Esophagus squamous epithelium (tissue), 5 donors: ENCODE results near the gene SLC35E2B. TPM values are rescaled to one million over a fixed set of nuclear protein-coding genes. Genes with fewer than 3 reads are reported as not detected.
"Not testable (repeated sequence)": the region's sequence is repeated elsewhere in the genome, so short reads cannot be mapped to it uniquely, and the experiment has no call there.

Source experiments
- DNase-seq: peaks from one replicate; lab custom pipeline; 2025; lab: John Stamatoyannopoulos, UW
- H3K27ac ChIP-seq, 4 donors: fragments of 200-600 bp; sonication (generic); one replicate each; pipeline ENCODE4 v1.5.1; 2016 to 2019; ENCODE audit warnings: mild to moderate bottlenecking in 1 of 4
- H3K27me3 ChIP-seq, 4 donors: fragments of 200-600 bp; sonication (generic); 1 replicate in 3 of 4; 2 replicates in 1 of 4; pipeline versions ENCODE4 v1.5.1 to v1.6.0; 2017 to 2021; ENCODE audit warnings: antibody characterized with exemption in 1 of 4
- H3K36me3 ChIP-seq, 3 donors: fragments of 200-600 bp; sonication (generic); one replicate each; pipeline ENCODE4 v1.5.1; 2016 to 2019
- H3K4me1 ChIP-seq, 3 donors: fragments of 200-600 bp; sonication (generic); one replicate each; pipeline ENCODE4 v1.5.1; 2017 to 2019
- H3K4me3 ChIP-seq, 4 donors: fragments of 200-600 bp; sonication (generic); 1 replicate in 3 of 4; 2 replicates in 1 of 4; pipeline ENCODE4 v1.5.1; 2016 to 2019; ENCODE audit warnings: mild to moderate bottlenecking in 2 of 4, moderate library complexity in 1 of 4
- H3K9me3 ChIP-seq, 3 donors: fragments of 200-600 bp; sonication (generic); one replicate each; pipeline ENCODE4 v1.5.1; 2016 to 2019
- POLR2A ChIP-seq, 4 donors: fragments of 450-650 bp; IDR thresholded peaks; one replicate each; pipeline ENCODE4 v1.6.1; 2017; ENCODE audit warnings: antibody characterized with exemption in 4 of 4, mild to moderate bottlenecking in 4 of 4, moderate library complexity in 3 of 4
- WGBS, 2 donors: methylation state at CpG; one replicate each; pipeline ENCODE4 v1.1.5; 2018; 5-methylcytosine and 5-hydroxymethylcytosine counted together
- intact Hi-C: fragments of 100-400 bp; cut with DNase I; formaldehyde crosslinking; loops from one replicate; pipeline ENCODE4 v1.15.0; 2022
- total RNA-seq, 4 donors: library from RNA; depleted of rRNA; stranded (reverse); fragments of >200 nt; gene quantifications; one replicate each; pipeline ENCODE4 v1.1.0, GENCODE V29; 2016
- TF ChIP-seq, protein P1 (sequence below), 6 experiments: fragments of 450-650 bp in 4 of 6; fragments of 200-600 bp in 2 of 6; sonication (generic) in 2 of 6; IDR thresholded peaks; one replicate each; pipeline ENCODE4 v1.5.1; 2016 to 2019; ENCODE audit warnings: antibody characterized with exemption in 6 of 6, mild to moderate bottlenecking in 4 of 6, moderate library complexity in 4 of 6
- donor health status: DM: yes; HTN: yes; CAD: no.

SLC35E2B gene
- total RNA-seq, 4 donors from 2014 or later = 13.2 to 34.3 (median 25.7) TPM

DNA sequence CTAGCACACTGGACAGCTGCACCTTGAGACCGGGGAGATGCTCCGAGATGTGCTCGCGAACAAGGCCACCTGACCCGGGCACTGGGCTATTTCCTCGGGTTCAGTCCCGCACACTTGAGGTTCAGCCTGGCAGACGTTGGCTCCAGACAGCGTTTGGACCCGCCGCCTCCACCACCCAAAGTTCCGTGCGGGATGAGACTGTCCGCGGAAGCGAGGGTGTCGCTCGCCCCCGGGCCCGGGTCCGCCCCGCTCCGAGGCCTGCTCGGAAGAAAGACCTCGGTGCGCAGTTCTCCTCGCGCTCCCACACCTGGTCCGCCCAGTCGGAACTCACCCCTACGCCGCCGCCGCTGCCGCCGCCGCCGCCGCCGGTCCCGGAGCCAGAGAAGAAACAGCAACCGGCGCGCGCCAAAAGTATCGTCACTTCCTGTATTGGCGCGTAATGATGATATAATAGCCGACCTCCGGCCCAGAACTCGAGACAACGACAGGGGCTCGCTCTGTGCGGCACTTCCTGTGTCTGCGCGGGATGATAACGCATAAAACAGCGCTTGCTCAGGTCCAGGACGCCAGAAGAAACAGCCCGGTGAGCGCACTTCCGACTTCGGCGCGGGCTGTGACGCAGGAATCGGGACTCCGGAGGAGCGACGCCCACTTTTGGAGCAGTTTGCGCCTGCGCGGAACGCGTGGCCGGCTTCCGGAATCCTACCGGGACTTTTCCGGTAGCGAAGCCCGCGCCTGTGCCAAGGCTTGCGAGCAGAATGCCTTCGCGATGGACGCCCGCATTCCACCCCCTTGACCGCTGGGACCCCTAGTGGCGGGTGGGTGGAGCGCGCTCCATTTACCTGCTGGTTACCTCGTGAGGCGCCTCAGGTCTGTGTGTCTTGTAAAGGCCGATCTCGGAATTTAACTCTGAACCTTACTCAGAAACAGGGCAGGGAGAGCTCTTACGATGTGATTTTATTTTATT is 33.7 kb downstream of the SLC35E2B start, which contains the start of gene CDK11B:
CDK11B (minus strand) TSS at position 422 of the 967 bp plus-strand sequence. CDS start 1,519 bp downstream, outside the sequence.
- peaks cover 10 to 33% (median 14%) of the 10 kb centered on the region in 3 donors for H3K36me3 ChIP-seq
- intact Hi-C loops, H3K9me3 ChIP-seq, H3K27me3 ChIP-seq: not testable (repeated sequence)
- DNase-seq = peak; percentile 35
- peak within 1 kb of the TSS; percentile 47 to 80 (median 71) for H3K4me3 ChIP-seq
- TF ChIP-seq POLR2A (IDR thresholded peaks at IDR 0.05) = peak in 3 of 4 donors; percentile 27 to 61 (median 41)
- TF ChIP-seq, protein P1, sequence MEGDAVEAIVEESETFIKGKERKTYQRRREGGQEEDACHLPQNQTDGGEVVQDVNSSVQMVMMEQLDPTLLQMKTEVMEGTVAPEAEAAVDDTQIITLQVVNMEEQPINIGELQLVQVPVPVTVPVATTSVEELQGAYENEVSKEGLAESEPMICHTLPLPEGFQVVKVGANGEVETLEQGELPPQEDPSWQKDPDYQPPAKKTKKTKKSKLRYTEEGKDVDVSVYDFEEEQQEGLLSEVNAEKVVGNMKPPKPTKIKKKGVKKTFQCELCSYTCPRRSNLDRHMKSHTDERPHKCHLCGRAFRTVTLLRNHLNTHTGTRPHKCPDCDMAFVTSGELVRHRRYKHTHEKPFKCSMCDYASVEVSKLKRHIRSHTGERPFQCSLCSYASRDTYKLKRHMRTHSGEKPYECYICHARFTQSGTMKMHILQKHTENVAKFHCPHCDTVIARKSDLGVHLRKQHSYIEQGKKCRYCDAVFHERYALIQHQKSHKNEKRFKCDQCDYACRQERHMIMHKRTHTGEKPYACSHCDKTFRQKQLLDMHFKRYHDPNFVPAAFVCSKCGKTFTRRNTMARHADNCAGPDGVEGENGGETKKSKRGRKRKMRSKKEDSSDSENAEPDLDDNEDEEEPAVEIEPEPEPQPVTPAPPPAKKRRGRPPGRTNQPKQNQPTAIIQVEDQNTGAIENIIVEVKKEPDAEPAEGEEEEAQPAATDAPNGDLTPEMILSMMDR (IDR thresholded peaks at IDR 0.05) = peak in 3 of 6 experiments; percentile 23 to 47 (median 42)
- no CpG with 5 or more reads among the region's 96 CpGs for WGBS, 2 donors
- H3K27ac ChIP-seq = peak within 1 kb of the TSS; percentile 96 to 99 (median 96)
- peaks cover 2 to 26% (median 2%) of the 10 kb centered on the region in 3 donors for H3K4me1 ChIP-seq

DNA sequence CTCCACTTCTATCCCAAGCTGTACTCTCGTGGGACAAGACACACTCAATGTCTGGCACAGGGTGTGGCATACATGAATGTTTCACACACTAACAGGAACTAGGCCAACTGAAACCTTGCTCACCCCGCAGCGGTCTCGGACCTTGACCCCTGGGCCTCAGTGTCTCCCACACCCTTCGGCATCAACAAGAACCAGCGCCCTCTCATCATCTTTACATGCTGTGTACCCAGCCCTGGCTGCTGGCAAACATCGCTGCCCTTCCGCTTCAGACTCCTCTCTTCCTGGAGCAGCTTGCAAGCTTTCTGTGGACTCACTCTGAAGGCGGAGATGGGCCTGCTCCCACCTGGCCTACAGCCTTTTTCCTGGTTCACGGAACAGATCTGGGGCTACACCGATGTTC is 44.3 kb downstream of the SLC35E2B start:
- DNase-seq, H3K4me3 ChIP-seq, H3K4me1 ChIP-seq, H3K9me3 ChIP-seq, intact Hi-C loops, H3K27ac ChIP-seq, H3K27me3 ChIP-seq: not testable (repeated sequence)
- peaks cover 12 to 77% (median 23%) of the 10 kb centered on the region in 3 donors for H3K36me3 ChIP-seq
- WGBS, 2 donors = 91 to 93% methylated on average over 11 of the region's 11 CpGs

DNA sequence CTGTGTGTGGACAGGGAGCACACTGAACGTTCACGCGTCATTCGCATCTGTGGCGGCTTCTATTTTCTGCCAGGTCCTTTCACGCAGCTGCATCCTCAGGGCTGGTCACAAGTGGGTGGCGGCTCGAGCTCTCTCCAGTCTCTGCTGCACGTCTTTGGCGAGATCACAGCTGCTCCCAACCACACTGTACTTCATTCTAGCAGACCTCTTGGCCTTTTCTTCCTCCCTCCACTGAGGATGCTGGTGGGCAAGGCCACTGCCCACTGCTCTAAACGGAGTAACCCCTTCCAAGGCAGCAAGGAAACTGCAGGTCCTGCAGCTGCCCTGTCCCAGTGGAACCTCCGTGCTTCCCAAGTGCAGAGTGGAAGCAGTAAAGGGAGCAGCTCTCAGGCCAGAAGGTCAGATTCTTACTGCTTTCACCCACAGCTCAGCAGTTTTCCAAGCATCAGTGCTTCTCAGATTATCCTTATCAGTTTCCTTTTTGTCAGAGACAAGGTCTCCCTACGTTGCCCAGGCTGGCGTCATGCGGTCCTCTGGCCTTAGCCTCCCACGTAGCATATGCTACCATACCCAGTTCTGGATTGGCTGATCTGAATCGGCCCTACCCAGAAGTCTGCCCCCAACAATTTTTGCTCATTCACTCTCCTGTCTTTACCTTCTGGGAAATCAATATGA is 44.9 kb downstream of the SLC35E2B start:
- H3K27me3 ChIP-seq, H3K9me3 ChIP-seq, DNase-seq, intact Hi-C loops, H3K4me1 ChIP-seq, H3K4me3 ChIP-seq, H3K27ac ChIP-seq: not testable (repeated sequence)
- peaks cover 12 to 71% (median 17%) of the 10 kb centered on the region in 3 donors for H3K36me3 ChIP-seq
- WGBS, 2 donors = 86 to 95% methylated on average over 14 to 15 of the region's 17 CpGs

DNA sequence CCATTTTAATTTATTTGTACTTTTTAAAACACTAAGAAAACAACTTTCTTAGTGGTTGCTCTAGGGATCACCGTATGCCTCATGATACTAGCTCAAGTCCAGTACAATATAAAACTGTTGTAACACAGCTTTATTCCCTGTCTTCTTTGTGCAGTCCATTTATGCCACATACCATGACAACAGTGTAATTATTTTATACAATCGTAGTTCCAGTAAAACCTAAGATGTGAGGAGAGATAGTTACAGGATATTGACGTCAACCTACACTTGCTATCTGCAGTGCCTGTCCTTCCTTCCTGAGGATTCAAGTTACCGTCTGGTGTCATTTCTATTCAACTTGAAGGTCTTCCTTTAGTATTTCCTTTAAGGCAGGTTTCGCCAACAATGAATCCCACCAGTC is 46.3 kb downstream of the SLC35E2B start:
- not testable (repeated sequence) for H3K27me3 ChIP-seq

DNA sequence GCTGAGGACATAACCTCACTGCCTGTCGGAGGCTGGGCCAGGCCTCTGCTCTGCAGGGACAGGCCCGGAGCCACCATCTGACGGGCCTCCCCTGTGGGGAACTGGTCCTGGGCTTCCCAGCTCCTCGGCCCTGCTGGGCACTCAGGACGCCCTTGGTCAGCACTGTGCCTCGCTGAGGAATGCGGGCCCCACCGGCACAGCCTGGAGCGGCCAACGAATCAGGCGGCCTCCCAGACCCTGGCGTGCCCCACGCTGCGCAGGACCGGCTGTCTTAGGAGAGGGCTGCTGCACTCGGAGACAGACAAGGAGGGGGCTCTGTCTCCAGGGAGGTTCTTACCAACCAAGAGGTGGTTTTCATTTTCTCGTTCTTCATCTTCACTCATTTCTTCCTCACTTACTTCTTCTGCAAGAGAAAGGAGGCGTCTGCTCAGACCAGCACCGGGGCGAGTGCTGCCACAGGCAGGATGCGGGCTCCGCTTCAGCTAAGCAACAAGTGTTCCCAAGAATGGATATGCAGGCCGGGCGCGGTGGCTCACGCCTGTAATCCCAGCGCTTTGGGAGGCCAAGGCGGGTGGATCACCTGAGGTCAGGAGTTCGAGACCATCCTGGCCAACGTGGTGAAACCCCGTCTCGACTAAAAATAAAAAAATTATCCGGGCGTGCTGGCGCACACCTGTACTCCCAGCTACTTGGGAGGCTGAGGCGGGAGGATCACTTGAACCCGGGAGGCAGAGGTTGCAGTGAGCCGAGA is 51.7 kb downstream of the SLC35E2B start:
- DNase-seq, H3K4me3 ChIP-seq, H3K4me1 ChIP-seq, H3K9me3 ChIP-seq, H3K27me3 ChIP-seq, intact Hi-C loops, H3K27ac ChIP-seq: not testable (repeated sequence)
- 80% methylated on average over 1 of the region's 38 CpGs; no CpG with 5 or more reads in 1 of the 2 donors for WGBS, 2 donors
- H3K36me3 ChIP-seq = peaks cover 11 to 55% (median 12%) of the 10 kb centered on the region in 3 donors

More for the DNA sequence above, 46.3 kb downstream of the SLC35E2B start:
- H3K27ac ChIP-seq, DNase-seq, H3K4me3 ChIP-seq, intact Hi-C loops, H3K4me1 ChIP-seq, H3K9me3 ChIP-seq: not testable (repeated sequence)
- 81 to 82% methylated on average over 4 of the region's 5 CpGs for WGBS, 2 donors
- H3K36me3 ChIP-seq = peaks cover 6 to 60% (median 9%) of the 10 kb centered on the region in 3 donors

DNA sequence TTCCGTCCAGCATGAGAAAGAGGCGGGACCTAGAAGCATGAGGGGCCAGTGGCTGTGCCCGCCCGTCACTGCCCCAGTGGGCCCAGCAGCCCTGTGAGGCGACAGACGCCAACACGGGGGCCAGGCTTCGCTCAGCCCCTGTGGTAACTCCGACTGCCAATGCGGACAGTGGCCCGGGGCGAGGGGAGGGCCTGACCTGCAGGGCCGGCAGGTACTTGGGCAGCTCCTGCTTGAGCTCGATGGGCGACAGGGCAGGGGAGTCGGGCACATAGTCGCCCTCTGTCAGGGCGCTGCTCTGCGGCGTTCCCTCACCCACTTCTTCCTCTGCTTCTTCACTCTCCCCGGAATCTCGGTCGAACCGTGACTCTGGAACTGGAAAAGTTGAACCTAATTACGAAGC is 52.5 kb downstream of the SLC35E2B start:
- H3K27ac ChIP-seq, H3K9me3 ChIP-seq, intact Hi-C loops, H3K4me3 ChIP-seq, H3K4me1 ChIP-seq, DNase-seq, H3K27me3 ChIP-seq: not testable (repeated sequence)
- WGBS, 2 donors = 40% methylated on average over 1 of the region's 25 CpGs; no CpG with 5 or more reads in 1 of the 2 donors
- peaks cover 11 to 50% (median 12%) of the 10 kb centered on the region in 3 donors for H3K36me3 ChIP-seq

DNA sequence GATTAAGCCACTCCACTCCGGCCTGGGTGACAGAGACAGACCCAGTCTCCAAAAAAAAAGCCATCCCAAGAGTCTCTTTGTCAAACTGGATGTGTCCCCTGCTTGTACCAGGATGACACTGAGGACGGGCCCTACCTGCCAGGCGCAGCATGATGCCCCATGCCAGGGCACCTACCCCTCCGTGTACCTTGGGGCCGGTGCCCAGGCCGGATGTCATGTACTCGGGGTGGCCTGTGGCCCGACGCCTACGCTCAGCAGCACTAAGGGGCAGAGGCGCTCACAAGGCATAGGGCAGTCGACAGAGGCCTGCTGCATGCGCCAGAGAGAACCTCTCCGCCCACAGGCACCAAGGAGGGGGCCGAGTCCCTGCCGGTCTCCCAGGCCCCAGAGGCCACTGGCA is 53.2 kb downstream of the SLC35E2B start:
- H3K36me3 ChIP-seq = peaks cover 11 to 50% (median 12%) of the 10 kb centered on the region in 3 donors
- intact Hi-C loops, DNase-seq, H3K4me1 ChIP-seq, H3K9me3 ChIP-seq, H3K4me3 ChIP-seq, H3K27me3 ChIP-seq, H3K27ac ChIP-seq: not testable (repeated sequence)
- WGBS, 2 donors = no CpG with 5 or more reads among the region's 16 CpGs

DNA sequence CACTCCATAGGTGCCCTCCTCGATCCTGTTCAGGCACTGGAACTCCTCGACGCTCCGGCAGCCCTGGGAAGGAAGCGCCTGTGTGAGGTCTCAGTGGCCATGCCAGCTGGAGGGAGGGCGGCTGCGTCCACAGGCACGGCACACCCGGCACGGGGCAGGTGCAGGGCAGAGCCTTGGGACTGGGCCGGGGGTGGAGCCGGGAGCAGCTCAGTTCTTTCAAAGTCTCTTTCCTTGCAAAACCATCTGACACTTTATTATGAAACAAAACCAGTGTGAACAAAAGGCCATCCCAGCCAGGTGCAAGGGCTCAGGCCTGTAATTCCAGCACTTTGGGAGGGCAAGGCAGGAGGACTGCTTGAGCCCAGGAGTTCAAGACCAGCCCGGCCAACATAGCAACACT is 54.1 kb downstream of the SLC35E2B start:
- H3K27ac ChIP-seq, H3K4me3 ChIP-seq, DNase-seq, H3K27me3 ChIP-seq, H3K9me3 ChIP-seq, intact Hi-C loops, H3K4me1 ChIP-seq: not testable (repeated sequence)
- WGBS, 2 donors = 59 to 83% methylated on average over 1 to 3 of the region's 13 CpGs
- peaks cover 11 to 50% (median 12%) of the 10 kb centered on the region in 3 donors for H3K36me3 ChIP-seq

DNA sequence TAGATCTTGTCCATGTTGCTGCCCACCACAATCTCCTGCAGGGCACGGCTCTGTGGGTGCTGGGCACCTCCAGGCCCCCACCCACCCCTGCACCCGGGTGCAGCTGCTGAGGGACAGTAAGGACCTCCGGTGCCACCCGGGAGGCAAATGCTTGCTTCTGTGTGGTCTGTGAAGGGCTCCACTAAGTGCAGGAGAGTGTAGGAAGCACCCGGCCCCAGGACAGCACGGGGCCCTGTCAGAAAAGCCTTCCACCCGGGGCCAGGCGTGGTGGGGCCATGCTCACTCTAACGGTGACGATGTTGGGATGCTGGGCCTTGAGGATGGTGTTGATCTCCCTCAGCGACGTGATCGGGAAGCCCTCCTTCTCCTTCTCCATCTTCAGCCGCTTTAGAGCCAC is 55.1 kb downstream of the SLC35E2B start:
- H3K27ac ChIP-seq, DNase-seq, intact Hi-C loops, H3K4me3 ChIP-seq, H3K4me1 ChIP-seq, H3K9me3 ChIP-seq, H3K27me3 ChIP-seq: not testable (repeated sequence)
- WGBS, 2 donors = no CpG with 5 or more reads among the region's 14 CpGs
- peaks cover 11 to 50% (median 12%) of the 10 kb centered on the region in 3 donors for H3K36me3 ChIP-seq

DNA sequence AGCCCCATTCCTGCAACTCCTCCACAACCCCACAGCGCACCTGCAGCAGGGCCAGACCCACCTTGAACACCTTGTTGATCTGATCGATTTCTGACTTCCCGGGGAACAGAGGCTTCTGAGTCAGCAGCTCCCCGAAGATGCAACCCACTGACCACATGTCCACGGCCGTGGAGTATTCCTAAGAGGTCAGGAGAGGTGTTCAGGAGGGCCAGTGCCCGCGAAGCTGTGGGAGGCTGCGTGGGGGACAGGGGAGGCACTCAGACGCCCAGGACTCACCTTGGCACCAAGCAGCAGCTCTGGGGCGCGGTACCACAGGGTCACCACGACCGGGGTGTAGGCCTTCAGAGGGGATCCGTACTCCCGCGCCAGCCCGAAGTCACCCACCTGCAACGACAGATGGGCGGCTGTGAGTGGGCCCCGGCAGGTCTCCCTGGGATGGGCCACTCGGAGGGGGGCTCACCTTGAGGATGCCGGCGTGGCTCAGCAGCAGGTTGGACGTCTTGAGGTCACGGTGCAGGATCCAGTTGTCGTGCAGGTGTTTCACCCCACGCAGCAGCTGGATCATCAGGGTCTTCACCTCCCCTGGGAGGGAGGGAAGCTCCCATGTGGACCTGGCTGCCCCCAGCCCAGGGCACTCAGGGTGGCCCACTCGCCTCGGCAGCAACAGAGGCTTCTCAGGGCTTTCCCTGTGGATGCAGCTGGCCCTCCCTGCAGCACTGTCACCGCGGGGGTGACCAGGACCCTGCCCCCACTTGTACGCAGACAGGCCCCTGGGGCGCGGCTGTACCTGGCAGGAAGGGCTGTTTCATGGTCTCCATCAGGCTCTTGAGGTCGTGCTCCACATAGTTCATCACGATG is 55.7 kb downstream of the SLC35E2B start:
- DNase-seq = not testable (repeated sequence)

More for the DNA sequence above, 55.7 kb downstream of the SLC35E2B start:
- H3K27ac ChIP-seq, H3K4me1 ChIP-seq, intact Hi-C loops, H3K9me3 ChIP-seq, H3K27me3 ChIP-seq, H3K4me3 ChIP-seq: not testable (repeated sequence)
- H3K36me3 ChIP-seq = peaks cover 11 to 50% (median 12%) of the 10 kb centered on the region in 3 donors
- 86 to 100% methylated on average over 1 to 4 of the region's 37 CpGs for WGBS, 2 donors
